ENCODE results near the gene TCP11.
"Not testable (repeated sequence)": the region's sequence is repeated elsewhere in the genome, so short reads cannot be mapped to it uniquely, and the experiment has no call there.

The TCP11 gene

DNA sequence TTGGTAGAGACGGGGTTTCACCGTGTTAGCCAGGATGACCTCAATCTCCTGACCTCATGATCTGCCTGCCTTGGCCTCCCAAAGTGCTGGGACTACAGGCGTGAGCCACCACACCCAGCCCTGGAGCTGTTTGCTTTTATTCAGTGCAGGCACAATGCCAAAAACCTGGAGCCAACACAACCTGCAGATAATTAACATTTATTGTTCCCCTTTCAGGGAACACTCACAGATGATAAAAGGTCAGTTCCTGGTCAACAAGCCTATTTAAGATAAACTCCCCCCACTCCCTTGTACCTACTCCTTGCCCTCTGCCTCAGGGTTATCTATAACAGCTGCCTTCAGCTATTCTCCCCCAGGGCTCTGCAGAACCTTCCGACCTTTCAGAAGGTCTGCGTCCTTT lies 33.4 kb downstream of the TCP11 start:
- H4K5ac ChIP-seq (ENCODE audit: low read length) = not testable (repeated sequence)

GRCh38 chr6:35107208-35107607 lies 33.9 kb downstream of the TCP11 start:
- not testable (repeated sequence) for H3K4me3 ChIP-seq (ENCODE audit: low read length); H3K56ac ChIP-seq (ENCODE audit: low read length); DNase-seq; H3K4me2 ChIP-seq (ENCODE audit: low read length); H3K27me3 ChIP-seq (ENCODE audit: insufficient read depth, low read length, poor library complexity); H2BK120ac ChIP-seq (ENCODE audit: low read depth, low read length); H3K9ac ChIP-seq (ENCODE audit: low read length); H4K5ac ChIP-seq (ENCODE audit: low read length); H3K18ac ChIP-seq (ENCODE audit: low read length); H2BK15ac ChIP-seq (replicated peaks; ENCODE audit: low read depth); H3K79me1 ChIP-seq (ENCODE audit: low read length); H3K4me1 ChIP-seq (ENCODE audit: control insufficient read depth, low read depth, low read length); H3K27ac ChIP-seq (ENCODE audit: low read depth, low read length); H3K4ac ChIP-seq (ENCODE audit: low read depth, low read length); H2BK5ac ChIP-seq (ENCODE audit: low read length); H3K36me3 ChIP-seq (ENCODE audit: control insufficient read depth, insufficient read depth, low read length); H3K79me2 ChIP-seq (ENCODE audit: control insufficient read depth, insufficient read depth, low read length); H3K23ac ChIP-seq (ENCODE audit: low read length); H2AK5ac ChIP-seq (ENCODE audit: low read length); H4K8ac ChIP-seq (ENCODE audit: low read depth, low read length)
- no CpG with 5 or more reads among the region's 8 CpGs for WGBS (ENCODE audit: extremely low coverage, insufficient coverage, low lambda C conversion rate)

More for the DNA sequence above, 33.4 kb downstream of the TCP11 start:
- no CpG with 5 or more reads among the region's 5 CpGs for WGBS (ENCODE audit: extremely low coverage, insufficient coverage, low lambda C conversion rate)
- H3K18ac ChIP-seq (ENCODE audit: low read length); H3K56ac ChIP-seq (ENCODE audit: low read length); H3K79me1 ChIP-seq (ENCODE audit: low read length); H3K23ac ChIP-seq (ENCODE audit: low read length); H2AK5ac ChIP-seq (ENCODE audit: low read length); H2BK120ac ChIP-seq (ENCODE audit: low read depth, low read length); H3K4me2 ChIP-seq (ENCODE audit: low read length); H3K9ac ChIP-seq (ENCODE audit: low read length); H3K79me2 ChIP-seq (ENCODE audit: control insufficient read depth, insufficient read depth, low read length); H2BK15ac ChIP-seq (replicated peaks; ENCODE audit: low read depth); H4K8ac ChIP-seq (ENCODE audit: low read depth, low read length); H3K36me3 ChIP-seq (ENCODE audit: control insufficient read depth, insufficient read depth, low read length); H3K4me1 ChIP-seq (ENCODE audit: control insufficient read depth, low read depth, low read length); H3K27me3 ChIP-seq (ENCODE audit: insufficient read depth, low read length, poor library complexity); H3K4me3 ChIP-seq (ENCODE audit: low read length); H3K4ac ChIP-seq (ENCODE audit: low read depth, low read length); DNase-seq; H3K27ac ChIP-seq (ENCODE audit: low read depth, low read length); H2BK5ac ChIP-seq (ENCODE audit: low read length): not testable (repeated sequence)

DNA sequence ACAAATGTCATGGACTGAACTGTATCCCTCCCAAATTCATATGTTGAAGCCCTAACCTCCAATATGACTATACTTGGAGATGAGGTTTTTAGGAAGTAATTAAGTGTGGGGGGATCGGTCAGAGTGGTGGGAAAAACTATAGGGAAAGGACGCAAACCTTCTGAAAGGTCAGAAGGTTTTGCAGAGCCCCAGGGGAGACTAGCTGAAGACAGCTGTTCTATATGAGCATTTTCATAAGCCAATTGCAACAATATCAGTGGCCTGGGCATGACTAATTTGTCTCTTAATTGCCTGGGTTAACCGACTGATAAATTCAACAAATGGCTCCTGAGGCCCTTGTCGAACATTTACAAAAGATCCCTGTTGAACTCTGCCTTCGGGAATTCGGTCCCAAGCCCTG lies 35.1 kb downstream of the TCP11 start:
- not testable (repeated sequence) for H3K4me1 ChIP-seq (ENCODE audit: control insufficient read depth, low read depth, low read length); H3K4me3 ChIP-seq (ENCODE audit: low read length); H3K27ac ChIP-seq (ENCODE audit: low read depth, low read length); H3K9ac ChIP-seq (ENCODE audit: low read length); H3K79me1 ChIP-seq (ENCODE audit: low read length); H4K8ac ChIP-seq (ENCODE audit: low read depth, low read length); H3K18ac ChIP-seq (ENCODE audit: low read length); H2AK5ac ChIP-seq (ENCODE audit: low read length); H4K5ac ChIP-seq (ENCODE audit: low read length); H3K36me3 ChIP-seq (ENCODE audit: control insufficient read depth, insufficient read depth, low read length); H2BK120ac ChIP-seq (ENCODE audit: low read depth, low read length); H3K4ac ChIP-seq (ENCODE audit: low read depth, low read length); H3K79me2 ChIP-seq (ENCODE audit: control insufficient read depth, insufficient read depth, low read length); H3K23ac ChIP-seq (ENCODE audit: low read length); H3K27me3 ChIP-seq (ENCODE audit: insufficient read depth, low read length, poor library complexity); H3K4me2 ChIP-seq (ENCODE audit: low read length); DNase-seq; H2BK5ac ChIP-seq (ENCODE audit: low read length); H2BK15ac ChIP-seq (replicated peaks; ENCODE audit: low read depth); H3K56ac ChIP-seq (ENCODE audit: low read length)
- no CpG with 5 or more reads among the region's 6 CpGs for WGBS (ENCODE audit: extremely low coverage, insufficient coverage, low lambda C conversion rate)

GRCh38 chr6:35105078-35105477 lies 36.1 kb downstream of the TCP11 start:
- no peak overlapping the region for H2BK120ac ChIP-seq (ENCODE audit: low read depth, low read length)
- no peak overlapping the region for H3K56ac ChIP-seq (ENCODE audit: low read length)
- H3K4ac ChIP-seq (ENCODE audit: low read depth, low read length) = no peak overlapping the region
- H3K79me1 ChIP-seq (ENCODE audit: low read length) = no peaks in the 10 kb centered on the region
- no peak overlapping the region for H2BK15ac ChIP-seq (replicated peaks; ENCODE audit: low read depth)
- H3K9ac ChIP-seq (ENCODE audit: low read length) = no peak overlapping the region
- H3K36me3 ChIP-seq (ENCODE audit: control insufficient read depth, insufficient read depth, low read length) = no peaks in the 10 kb centered on the region
- H3K23ac ChIP-seq (ENCODE audit: low read length) = no peak overlapping the region
- H3K27ac ChIP-seq (ENCODE audit: low read depth, low read length) = no peak overlapping the region
- H3K79me2 ChIP-seq (ENCODE audit: control insufficient read depth, insufficient read depth, low read length) = no peaks in the 10 kb centered on the region
- H2BK5ac ChIP-seq (ENCODE audit: low read length) = no peak overlapping the region
- no peak overlapping the region for H2AK5ac ChIP-seq (ENCODE audit: low read length)
- H3K27me3 ChIP-seq (ENCODE audit: insufficient read depth, low read length, poor library complexity) = no peaks in the 10 kb centered on the region
- WGBS (ENCODE audit: extremely low coverage, insufficient coverage, low lambda C conversion rate) = no CpG with 5 or more reads among the region's 3 CpGs
- no peak overlapping the region for H3K4me2 ChIP-seq (ENCODE audit: low read length)
- H4K8ac ChIP-seq (ENCODE audit: low read depth, low read length) = no peak overlapping the region
- DNase-seq = no peak
- H3K4me3 ChIP-seq (ENCODE audit: low read length) = no peak overlapping the region
- no peak overlapping the region for H3K18ac ChIP-seq (ENCODE audit: low read length)
- no peak overlapping the region for H4K5ac ChIP-seq (ENCODE audit: low read length)
- H3K4me1 ChIP-seq (ENCODE audit: control insufficient read depth, low read depth, low read length) = no peaks in the 10 kb centered on the region

GRCh38 chr6:35099116-35099515 lies 42.0 kb downstream of the TCP11 start:
- H3K79me1 ChIP-seq (ENCODE audit: low read length) = no peaks in the 10 kb centered on the region
- no peaks in the 10 kb centered on the region for H3K36me3 ChIP-seq (ENCODE audit: control insufficient read depth, insufficient read depth, low read length)
- no peak overlapping the region for H4K8ac ChIP-seq (ENCODE audit: low read depth, low read length)
- no peak overlapping the region for H2BK15ac ChIP-seq (replicated peaks; ENCODE audit: low read depth)
- H3K23ac ChIP-seq (ENCODE audit: low read length) = no peak overlapping the region
- H3K9ac ChIP-seq (ENCODE audit: low read length) = no peak overlapping the region
- H3K4ac ChIP-seq (ENCODE audit: low read depth, low read length) = no peak overlapping the region
- H2AK5ac ChIP-seq (ENCODE audit: low read length) = no peak overlapping the region
- no peak overlapping the region for H3K27ac ChIP-seq (ENCODE audit: low read depth, low read length)
- no peaks in the 10 kb centered on the region for H3K4me1 ChIP-seq (ENCODE audit: control insufficient read depth, low read depth, low read length)
- no peak for DNase-seq
- no peak overlapping the region for H2BK5ac ChIP-seq (ENCODE audit: low read length)
- H3K4me2 ChIP-seq (ENCODE audit: low read length) = no peak overlapping the region
- 100% methylated on average over 3 of the region's 5 CpGs for WGBS (ENCODE audit: extremely low coverage, insufficient coverage, low lambda C conversion rate)
- no peak overlapping the region for H4K5ac ChIP-seq (ENCODE audit: low read length)
- H3K56ac ChIP-seq (ENCODE audit: low read length) = no peak overlapping the region
- no peaks in the 10 kb centered on the region for H3K79me2 ChIP-seq (ENCODE audit: control insufficient read depth, insufficient read depth, low read length)
- no peak overlapping the region for H2BK120ac ChIP-seq (ENCODE audit: low read depth, low read length)
- no peak overlapping the region for H3K18ac ChIP-seq (ENCODE audit: low read length)
- H3K4me3 ChIP-seq (ENCODE audit: low read length) = no peak overlapping the region
- no peaks in the 10 kb centered on the region for H3K27me3 ChIP-seq (ENCODE audit: insufficient read depth, low read length, poor library complexity)

GRCh38 chr6:35096129-35096862 lies 44.8 kb downstream of the TCP11 start:
- H3K4ac ChIP-seq (ENCODE audit: low read depth, low read length) = no peak overlapping the region
- H3K27ac ChIP-seq (ENCODE audit: low read depth, low read length) = no peak overlapping the region
- H4K8ac ChIP-seq (ENCODE audit: low read depth, low read length) = no peak overlapping the region
- no CpG with 5 or more reads among the region's 4 CpGs for WGBS (ENCODE audit: extremely low coverage, insufficient coverage, low lambda C conversion rate)
- DNase-seq = no peak
- no peaks in the 10 kb centered on the region for H3K79me2 ChIP-seq (ENCODE audit: control insufficient read depth, insufficient read depth, low read length)
- no peak overlapping the region for H2BK5ac ChIP-seq (ENCODE audit: low read length)
- no peak overlapping the region for H3K4me3 ChIP-seq (ENCODE audit: low read length)
- no peak overlapping the region for H2BK15ac ChIP-seq (replicated peaks; ENCODE audit: low read depth)
- no peak overlapping the region for H3K23ac ChIP-seq (ENCODE audit: low read length)
- H3K4me1 ChIP-seq (ENCODE audit: control insufficient read depth, low read depth, low read length) = no peaks in the 10 kb centered on the region
- no peak overlapping the region for H3K56ac ChIP-seq (ENCODE audit: low read length)
- H3K27me3 ChIP-seq (ENCODE audit: insufficient read depth, low read length, poor library complexity) = no peaks in the 10 kb centered on the region
- H2AK5ac ChIP-seq (ENCODE audit: low read length) = no peak overlapping the region
- no peaks in the 10 kb centered on the region for H3K79me1 ChIP-seq (ENCODE audit: low read length)
- no peak overlapping the region for H3K9ac ChIP-seq (ENCODE audit: low read length)
- H3K18ac ChIP-seq (ENCODE audit: low read length) = no peak overlapping the region
- peaks cover 1% of the 10 kb centered on the region for H3K36me3 ChIP-seq (ENCODE audit: control insufficient read depth, insufficient read depth, low read length)
- no peak overlapping the region for H4K5ac ChIP-seq (ENCODE audit: low read length)
- peak overlapping the region; percentile 21 for H2BK120ac ChIP-seq (ENCODE audit: low read depth, low read length)
- H3K4me2 ChIP-seq (ENCODE audit: low read length) = no peak overlapping the region

Measured in mesendoderm (in vitro differentiated cells).